Stimulated activated CD8-positive, alpha-beta memory T cell treated with anti-CD3 and anti-CD28 coated beads, Interleukin-12 subunit alpha, Interleukin-12 subunit beta, amount 100 ng/mL, for 24 hours (primary cell): ENCODE measurements around the gene TMEM35A.
"Not testable (repeated sequence)": the region's sequence is repeated elsewhere in the genome, so short reads cannot be mapped to it uniquely, and the experiment has no call there.

Experiments used
- DNase-seq: peaks from one replicate; pipeline ENCODE4 v3.0.0-alpha.2; 2020; ENCODE audit errors: extremely low read depth

Gene TMEM35A, protein sequence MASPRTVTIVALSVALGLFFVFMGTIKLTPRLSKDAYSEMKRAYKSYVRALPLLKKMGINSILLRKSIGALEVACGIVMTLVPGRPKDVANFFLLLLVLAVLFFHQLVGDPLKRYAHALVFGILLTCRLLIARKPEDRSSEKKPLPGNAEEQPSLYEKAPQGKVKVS

DNA sequence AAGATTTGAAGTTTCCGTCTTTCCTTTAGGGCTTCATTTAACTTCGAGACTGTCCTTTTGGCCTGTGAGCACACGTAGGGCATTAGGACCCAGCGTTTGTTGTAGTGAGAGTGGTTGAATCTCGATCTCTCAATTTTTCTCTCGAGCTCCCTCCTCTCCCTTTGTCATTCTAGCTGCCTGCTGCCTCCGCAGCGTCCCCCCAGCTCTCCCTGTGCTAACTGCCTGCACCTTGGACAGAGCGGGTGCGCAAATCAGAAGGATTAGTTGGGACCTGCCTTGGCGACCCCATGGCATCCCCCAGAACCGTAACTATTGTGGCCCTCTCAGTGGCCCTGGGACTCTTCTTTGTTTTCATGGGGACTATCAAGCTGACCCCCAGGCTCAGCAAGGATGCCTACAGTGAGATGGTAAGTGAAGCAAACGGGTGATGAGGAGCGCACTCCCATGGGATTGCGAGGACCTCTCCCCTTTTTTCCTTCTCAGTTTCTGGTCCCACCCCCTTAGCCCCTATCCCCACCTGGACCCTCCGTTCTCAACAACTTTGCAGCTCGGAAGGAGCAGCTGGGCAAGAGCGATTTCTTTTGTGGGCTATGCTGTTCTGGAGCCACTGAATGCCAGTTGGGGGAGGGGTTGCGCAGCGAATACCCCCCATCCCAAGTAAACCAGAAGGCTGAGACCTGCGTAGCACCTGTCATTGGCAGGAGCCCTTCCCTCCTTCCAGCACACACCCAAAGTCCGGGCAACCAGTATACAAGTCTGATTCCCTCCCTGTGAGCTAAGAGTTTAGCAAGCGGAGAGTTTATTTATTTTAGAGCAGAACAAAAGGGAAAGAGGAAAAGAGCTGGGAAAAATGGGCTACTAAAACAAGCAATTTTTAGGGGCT, at the start of gene TMEM35A:
Gene TMEM35A, plus strand, starts transcription at position 164 of the 883 bp plus-strand sequence. Its CDS starts 124 bp downstream, at position 288.
- no peak for DNase-seq

DNA sequence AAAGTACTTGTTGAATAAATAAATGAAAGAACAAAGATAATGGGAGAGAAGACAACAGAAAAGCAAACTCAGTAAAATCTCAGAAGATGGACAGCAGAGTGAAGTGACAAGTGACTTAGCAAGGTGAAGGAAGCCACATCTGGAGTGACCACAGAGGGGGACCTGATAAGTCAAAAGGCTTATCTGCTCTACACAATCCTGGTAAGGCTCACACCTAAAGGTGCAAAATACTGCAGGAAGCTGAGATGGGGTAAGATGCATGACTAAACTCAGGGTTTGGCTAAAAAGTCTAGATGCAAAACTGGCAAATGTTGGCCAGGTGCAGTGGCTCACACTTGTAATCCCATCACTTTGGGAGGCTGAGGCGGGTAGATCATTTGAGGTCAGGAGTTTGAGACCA, 49.0 kb upstream of the TMEM35A start:
- DNase-seq: no peak

DNA sequence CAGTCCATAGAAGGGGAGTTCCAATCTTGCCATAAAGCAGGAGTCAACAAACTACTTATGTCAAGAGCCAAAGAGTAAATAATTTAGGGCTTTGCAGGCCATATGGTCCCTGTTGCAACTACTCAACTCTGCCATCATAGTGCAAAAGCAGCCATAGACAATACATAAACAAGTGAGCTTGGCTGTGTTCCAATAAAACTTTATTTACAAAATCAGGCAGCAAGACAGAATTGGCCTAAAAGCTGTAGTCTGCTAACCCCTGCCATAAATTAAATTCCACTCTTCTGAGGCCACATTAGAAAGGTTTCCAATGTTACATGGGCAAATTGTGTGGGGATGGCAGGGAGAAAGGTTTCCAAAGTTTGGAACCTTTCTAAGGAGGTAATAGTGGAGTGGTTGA, 41.4 kb upstream of the TMEM35A start:
- no peak for DNase-seq

DNA sequence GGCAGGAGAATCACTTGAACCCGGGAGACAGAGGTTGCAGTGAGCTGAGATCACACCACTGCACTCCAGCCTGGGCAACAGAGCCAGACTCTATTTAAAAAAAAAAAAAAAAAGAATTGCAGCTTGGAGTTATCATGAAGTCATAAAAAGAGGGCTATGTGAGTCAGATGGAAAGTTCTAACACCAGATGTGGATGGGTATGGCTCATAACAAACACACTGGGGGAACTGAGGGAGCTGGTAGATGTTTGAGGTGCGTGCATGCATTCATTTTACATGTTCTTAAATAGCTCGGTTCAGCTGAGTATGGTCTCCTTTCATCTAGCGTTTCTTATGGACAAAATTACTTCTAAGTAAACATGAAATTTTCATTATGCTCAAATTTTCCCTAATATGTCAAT, 38.5 kb upstream of the TMEM35A start:
- DNase-seq: no peak

DNA sequence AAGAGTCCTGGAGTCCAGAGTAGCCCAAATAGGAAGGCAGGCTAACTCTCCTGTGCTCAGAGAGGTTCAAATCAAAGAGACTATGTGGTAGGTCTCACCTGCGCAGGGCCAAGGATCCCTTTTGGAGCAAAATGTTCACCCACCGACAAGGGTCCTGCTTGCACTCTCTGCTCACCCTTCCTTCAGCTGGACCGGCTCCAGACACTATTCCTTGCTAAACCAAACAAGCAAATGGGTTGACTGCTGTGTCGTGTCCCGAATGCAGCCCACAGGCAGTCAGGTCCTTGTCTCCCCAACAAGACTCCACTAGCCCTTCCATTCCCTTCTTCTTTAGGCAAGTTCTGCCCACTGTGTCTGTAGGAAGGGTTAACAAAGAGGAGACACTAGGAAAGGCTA, 27.5 kb upstream of the TMEM35A start:
- no peak for DNase-seq

DNA sequence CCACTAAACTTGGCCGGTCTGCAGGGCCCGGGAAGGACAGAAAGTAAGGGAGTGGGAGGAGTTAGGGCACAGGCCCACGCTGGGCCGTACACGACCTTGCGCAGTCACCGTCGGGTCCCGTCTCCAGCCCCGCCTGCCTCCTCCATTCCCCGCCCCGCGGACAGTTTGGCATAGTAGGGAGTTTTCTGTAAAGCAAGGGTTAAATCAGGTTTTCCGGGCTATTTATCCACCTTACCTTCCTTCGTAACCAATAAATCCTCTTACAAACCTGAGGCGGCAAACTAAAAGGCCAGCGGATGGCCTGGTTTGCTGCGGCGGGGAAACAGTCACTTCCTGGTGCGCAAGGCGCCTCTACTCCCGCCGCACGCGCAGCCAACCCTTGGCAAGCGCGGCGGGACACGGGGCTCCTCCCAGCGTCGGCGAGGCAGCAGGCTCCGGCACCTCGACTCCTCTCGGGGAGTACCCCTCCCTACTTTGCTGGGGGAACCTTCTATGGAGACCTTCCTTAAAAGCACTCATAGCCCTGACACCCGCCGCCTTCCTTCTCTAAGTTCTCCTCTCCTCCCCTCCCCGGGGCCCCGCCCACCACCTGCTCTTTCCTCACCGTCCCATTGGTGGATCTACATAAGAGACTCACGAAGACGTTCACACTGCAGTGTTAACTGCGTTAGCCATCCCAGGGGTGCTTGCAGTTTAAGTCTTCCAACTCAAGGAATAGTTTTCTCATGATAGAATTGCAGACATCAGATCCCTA, 27.0 kb upstream of the TMEM35A start, which contains the start of gene TRMT2B:
Gene TRMT2B, minus strand, starts transcription at position 563 of the 754 bp plus-strand sequence. CDS start 9,822 bp downstream, outside the sequence.
- DNase-seq: peak; percentile 61

DNA sequence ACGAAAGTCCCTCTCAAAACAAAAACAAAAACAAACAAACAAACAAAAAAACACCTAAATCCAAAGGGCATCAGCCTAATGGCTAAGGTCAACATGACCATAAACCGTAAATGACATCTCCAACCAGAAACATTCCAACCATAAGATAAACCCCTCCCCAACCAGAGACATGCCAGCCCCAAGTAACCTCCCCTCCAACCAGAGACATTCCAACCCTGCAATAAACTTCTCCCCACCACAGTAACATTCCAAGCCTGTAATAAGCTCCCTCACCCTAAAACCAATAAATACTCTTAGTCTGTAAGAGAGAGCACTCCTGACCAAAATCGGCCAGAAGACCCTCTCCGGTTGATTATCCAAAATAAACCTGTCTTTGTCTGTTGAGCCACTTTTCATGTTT, 22.1 kb upstream of the TMEM35A start:
- not testable (repeated sequence) for DNase-seq

DNA sequence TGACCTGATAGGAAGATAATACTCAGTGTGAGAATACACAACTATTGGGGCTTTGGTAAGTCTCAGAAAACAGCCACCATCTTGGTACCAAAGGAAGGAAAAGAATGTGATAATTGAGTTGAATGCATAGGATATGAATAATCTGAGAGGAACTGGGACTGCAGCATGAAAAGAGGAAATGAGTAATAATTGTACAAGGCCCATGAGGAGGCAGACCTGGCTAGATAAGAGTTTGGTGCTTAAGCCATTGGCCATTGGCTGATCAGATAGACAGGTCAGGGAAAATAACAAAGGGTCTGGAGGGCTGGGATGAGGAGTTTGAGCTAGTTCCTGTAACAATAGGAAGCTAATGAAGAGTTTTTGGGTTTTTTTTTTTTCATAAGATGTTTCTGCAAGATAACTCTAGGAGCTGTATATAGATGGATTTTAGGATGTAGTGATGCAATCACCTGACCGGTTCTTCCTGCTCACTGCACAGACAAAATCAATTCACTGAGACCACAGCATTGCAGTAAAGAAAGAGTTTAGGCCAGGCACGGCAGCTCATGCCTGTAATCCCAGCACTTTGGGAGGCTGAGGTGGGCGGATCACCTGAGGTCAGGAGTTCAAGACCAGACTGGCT, 21.5 kb upstream of the TMEM35A start:
- no peak for DNase-seq

DNA sequence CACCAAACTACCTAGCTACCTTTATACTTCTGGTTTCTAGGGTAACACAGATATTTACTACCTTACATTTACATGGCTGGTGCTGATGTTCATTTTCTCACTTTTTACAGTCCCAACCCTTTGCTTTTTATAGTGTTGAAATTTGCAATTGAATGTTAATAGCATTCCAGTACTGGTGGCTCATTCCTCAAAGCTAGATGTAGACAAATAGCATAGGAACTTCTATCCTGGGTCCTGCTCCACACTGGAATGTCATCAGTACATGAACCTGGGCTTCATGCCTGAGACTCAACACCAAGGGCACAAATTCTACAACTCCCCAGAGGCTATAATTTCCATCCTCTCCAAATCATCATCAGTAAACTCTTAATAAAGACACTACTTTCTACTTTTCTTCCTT, 16.5 kb upstream of the TMEM35A start:
- no peak for DNase-seq

DNA sequence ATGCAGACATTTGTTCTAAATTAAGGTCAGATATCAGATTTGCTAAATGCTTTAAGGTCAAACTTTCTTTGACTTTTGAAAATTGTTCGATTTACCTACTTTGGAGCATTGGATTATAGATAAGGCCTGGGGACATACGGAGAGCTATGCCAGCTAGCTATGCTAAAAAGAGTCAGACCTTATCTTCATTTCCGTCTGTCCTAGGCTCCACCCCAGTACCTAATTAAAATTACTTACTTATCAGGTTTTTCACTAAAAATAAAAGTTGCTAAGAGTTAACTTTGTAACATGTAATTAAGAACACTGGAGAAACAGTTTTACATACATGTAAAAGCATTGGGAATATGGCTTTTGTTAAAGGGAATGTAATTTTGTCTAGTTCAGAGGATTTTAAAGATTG, 7.1 kb upstream of the TMEM35A start:
- no peak for DNase-seq

DNA sequence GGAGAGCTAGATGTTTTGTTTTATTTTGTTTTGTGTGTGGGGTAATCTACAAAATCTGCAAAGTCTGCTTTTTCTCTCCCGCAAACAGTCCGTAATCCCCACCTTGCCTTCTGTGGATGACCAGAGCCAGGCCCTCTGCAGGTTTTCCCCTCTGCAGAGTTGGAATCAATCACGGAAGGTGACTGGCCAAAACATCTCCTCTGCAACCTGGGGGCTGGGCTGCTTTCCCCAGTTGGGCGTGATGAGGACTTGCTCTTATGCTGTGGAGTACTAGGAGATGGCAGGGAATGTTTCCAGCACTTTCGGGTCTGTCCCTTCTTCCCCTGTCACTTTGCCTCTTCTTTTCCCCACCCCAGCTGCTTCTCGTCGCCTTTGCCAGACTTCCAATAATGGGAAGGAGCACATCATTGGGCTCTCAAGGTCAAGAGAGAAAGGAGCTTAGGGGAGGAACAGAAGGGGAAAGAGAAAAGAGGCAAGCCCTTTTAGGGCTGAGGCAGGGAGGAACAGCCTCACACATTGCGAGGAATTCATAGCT, 1.1 kb downstream of the TMEM35A start:
- DNase-seq: no peak

DNA sequence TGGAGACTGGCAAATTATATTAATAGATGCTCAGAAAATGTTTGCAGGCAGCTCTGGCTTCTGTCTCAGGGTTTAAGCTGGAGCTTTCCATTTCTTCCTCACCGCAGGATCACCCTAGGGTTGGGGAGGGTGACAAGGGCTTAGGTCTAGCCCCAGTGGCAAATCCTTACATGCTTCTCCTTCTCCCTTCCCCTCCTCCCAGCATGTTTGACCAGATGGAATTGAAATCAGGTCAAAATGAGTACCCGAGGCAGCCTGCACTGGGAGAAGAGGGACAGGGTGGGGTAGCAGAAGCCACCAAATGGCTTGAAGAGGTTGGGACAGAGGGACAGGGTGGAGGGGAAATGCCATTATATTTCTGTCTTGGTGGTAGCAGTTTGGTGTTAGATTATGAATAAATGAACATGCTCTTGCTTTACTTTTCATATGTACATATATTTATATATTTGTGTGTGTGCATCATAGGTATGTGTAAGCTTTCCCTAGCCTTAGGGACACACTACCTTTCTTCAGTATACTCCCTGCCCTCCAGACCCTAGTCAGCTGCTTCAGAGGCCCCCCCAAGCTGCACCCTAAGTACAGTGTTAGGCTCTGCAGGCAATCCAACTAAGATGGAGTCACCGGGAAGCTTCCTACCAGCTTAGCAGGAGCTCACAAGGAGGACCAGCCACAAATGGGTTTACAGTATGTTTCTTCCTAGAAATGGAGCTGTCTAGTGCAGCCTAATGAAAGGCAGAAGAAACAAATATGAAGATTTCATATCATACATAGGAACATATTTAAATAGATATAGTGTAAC, 1.8 kb downstream of the TMEM35A start:
- no peak for DNase-seq

DNA sequence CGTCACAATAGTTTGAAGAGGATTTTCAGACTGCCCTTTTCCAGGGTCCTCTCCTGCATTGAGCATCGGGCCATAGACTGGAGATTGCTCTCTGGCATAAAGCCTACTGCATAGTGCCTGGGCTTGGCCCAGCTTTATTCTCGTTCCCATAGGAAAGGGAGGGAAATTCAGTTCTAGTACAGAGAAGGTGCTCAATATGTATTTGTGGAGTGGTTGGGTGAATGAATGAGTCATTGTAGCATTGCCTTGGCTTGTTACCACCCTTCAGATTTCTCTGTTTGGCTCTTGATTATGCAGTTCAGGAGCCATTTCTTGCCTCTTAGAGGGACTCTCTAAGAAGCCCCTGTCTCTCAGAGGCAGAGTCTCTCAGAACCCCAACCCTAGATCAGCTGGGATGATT, 2.6 kb downstream of the TMEM35A start:
- DNase-seq: no peak

DNA sequence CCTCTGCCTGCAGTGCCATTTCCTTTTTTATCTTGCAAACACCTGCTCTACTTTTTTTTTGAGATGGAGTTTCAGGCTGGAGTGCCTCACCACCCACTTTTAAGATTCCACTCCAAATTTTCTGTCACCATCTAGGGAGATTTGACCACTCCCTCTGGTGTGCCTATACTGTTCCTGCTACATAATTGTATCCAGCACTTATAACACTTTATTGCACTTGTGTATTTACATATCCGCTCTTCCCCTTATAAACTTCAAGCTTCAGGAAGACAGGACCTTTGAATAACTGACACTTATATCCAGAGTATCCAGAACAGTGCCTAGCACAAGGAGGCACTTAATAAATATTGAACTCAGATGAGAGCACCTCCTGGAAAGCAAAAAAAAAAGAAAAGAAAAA, 13.1 kb downstream of the TMEM35A start:
- DNase-seq: no peak

DNA sequence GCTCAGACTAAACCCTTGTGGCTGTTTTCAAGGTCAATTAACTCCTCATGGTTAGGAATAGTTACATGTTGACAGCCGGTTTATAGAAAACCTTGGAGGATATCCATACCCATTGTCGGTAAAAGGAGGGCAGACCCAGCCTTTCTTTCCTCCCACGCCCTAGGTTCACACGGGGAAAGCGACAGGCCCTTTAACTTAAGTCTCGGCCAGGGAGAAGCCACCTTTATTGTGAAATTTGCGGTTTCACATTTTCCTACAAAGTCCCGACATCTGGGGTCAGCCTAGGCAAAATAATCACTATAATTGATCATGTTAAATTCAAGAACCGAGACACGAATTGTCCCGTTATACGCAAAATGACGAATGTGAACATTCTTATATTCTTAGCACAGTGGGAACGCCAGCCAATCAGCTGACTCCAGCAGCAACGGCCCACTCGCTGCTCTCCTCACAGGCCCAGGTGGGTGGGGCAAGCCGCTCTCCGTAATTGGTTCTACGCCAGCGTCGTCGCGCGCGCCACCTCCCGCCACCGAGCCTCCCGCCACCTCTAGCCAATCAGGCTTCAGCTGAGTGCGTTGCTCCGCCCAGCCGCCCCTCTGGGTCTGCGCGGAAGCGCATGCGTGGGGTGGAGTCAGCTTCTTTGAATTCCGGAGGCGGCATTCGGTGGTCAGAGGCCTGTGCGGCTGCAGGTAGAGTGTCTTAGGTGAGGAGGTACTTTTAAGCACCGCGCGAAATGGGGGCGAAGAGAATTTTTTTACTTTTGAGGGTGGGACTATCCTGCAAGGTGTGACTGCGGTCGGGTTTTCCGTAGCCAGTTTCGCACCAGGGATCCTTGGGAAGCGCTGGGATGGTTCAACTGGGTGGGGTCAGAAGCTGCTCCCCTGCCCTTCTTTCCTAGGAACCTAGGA, 19.1 kb downstream of the TMEM35A start, which contains the start of gene CENPI:
Gene CENPI, plus strand, starts transcription at position 659 of the 908 bp plus-strand sequence. CDS start 2,867 bp downstream, outside the sequence.
- DNase-seq: peak; percentile 74

DNA sequence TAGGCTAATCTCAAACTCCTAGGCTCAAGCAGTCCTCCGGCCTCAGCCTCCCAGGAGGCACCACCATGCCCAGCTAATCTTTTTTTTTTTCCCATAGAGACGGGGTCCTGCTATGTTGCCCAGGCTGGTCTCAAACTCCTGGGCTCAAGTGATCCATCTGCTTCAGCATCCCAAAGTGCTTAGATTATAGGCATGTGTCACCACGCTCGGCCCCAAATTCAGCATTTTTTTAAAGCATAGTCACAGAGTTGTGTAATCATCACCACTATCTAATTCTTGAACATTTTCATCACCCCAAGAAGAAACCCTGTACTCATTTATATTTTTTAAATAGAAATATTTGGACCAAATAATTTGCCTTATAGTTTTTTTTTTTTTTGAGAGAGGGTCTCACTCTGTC, 29.6 kb downstream of the TMEM35A start:
- DNase-seq: no peak

DNA sequence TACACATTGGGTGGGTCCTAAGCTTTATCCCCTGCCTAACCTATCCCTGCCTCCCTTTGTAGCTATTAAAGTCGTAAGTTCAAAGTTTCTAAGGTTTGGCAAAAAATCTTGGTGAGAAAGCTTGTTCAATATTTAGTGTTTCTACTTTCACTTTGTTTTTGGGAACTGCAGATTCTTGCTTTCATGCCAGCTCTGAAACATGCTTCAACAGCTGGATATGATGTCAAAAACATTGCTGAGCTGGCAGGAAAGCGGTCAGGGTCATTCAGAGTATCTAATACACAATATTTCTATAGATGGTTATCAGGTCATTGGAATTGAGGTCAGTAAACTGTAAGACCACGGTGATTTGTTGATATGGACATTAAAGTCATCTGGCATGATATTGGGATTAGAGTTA, 39.0 kb downstream of the TMEM35A start:
- no peak for DNase-seq

DNA sequence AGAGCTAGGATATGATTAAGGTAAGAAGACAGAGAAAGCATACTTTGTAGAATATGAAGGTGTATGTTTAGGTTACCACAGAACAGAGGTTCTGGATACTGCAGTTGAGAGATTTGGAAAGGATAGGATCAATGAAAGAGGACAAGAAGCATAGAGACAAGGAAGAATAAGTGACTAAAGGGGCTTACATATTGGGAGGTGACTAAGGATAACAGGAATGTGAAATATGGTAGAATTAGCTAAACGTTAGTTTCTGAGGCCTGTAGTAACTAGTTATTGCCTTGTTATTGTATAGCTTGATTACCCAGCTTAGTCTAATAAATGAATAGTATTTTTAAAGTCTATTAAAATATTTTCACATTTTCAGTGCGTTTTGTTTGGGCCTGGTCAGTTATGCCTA, 57.6 kb downstream of the TMEM35A start:
- no peak for DNase-seq
